OCI-LY3 (cell line): ENCODE data around the gene HOXA1.

Experiments used
- H2AFZ ChIP-seq: fragments of 200-600, 300-600 bp; shearing (Covaris generic); 2 replicates; pipeline ENCODE4 v1.6.0; 2014; ENCODE audit warnings: antibody characterized with exemption, low read depth, low read length
- H3K27ac ChIP-seq: fragments of 200-600, 300-600 bp; sonication (generic); 2 replicates; pipeline ENCODE4 v1.5.1; 2014; ENCODE audit warnings: mild to moderate bottlenecking, low read length, moderate library complexity, mixed read lengths
- H3K27me3 ChIP-seq: fragments of 200-600, 300-600 bp; sonication (generic); 2 replicates; pipeline ENCODE4 v1.6.1; 2014; ENCODE audit warnings: low read depth, low read length, mixed read lengths
- H3K36me3 ChIP-seq: fragments of 200-600, 300-600 bp; sonication (generic); replicated peaks from 2 replicates; pipeline ENCODE3; 2014; ENCODE audit warnings: low read depth, low read length, mixed read lengths
- H3K4me1 ChIP-seq: fragments of 300-600, 200-600 bp; sonication (generic); 2 replicates; pipeline ENCODE4 v1.6.1; 2014; ENCODE audit warnings: low read length, mixed read lengths
- H3K4me2 ChIP-seq: fragments of 200-600, 300-600 bp; sonication (generic); 2 replicates; pipeline ENCODE4 v1.6.1; 2014; ENCODE audit warnings: low read length, mixed read lengths
- H3K4me3 ChIP-seq: fragments of 300-600, 200-600 bp; sonication (generic); 2 replicates; pipeline ENCODE4 v1.5.1; 2014; ENCODE audit warnings: antibody characterized with exemption, mild to moderate bottlenecking, low read length, moderate library complexity
- H3K79me2 ChIP-seq: fragments of 300-600, 200-600 bp; shearing (Covaris generic); 2 replicates; pipeline ENCODE4 v1.6.1; 2014; ENCODE audit warnings: mild to moderate bottlenecking, low read length, mixed read lengths
- H3K9ac ChIP-seq: fragments of 300-600, 200-600 bp; shearing (Covaris generic); 2 replicates; pipeline ENCODE4 v1.6.0; 2014; ENCODE audit warnings: mild to moderate bottlenecking, low read length, moderate library complexity
- H3K9me3 ChIP-seq: fragments of 200-600, 300-600 bp; shearing (Covaris generic); 2 replicates; pipeline ENCODE4 v1.6.1; 2014; ENCODE audit warnings: low read length, mixed read lengths; ENCODE audit not compliant: insufficient read depth
- H4K20me1 ChIP-seq: fragments of 200-600, 300-600 bp; sonication (generic); 2 replicates; pipeline ENCODE4 v1.6.1; 2016; ENCODE audit warnings: low read length, mixed read lengths; ENCODE audit not compliant: insufficient read depth
- EZH2phosphoT487 ChIP-seq: fragments of 200-600 bp; shearing (Covaris generic); IDR thresholded peaks from 2 replicates; pipeline ENCODE4 v1.6.1; 2018; ENCODE audit warnings: antibody characterized with exemption, mixed run types, low read depth
- TF ChIP-seq, protein P1 (sequence below): fragments of 200-600, 300-600 bp; sonication (generic); IDR thresholded peaks from 2 replicates; pipeline ENCODE4 v1.5.1; 2014; ENCODE audit warnings: antibody characterized with exemption, low read length, low read depth

Gene HOXA1

DNA sequence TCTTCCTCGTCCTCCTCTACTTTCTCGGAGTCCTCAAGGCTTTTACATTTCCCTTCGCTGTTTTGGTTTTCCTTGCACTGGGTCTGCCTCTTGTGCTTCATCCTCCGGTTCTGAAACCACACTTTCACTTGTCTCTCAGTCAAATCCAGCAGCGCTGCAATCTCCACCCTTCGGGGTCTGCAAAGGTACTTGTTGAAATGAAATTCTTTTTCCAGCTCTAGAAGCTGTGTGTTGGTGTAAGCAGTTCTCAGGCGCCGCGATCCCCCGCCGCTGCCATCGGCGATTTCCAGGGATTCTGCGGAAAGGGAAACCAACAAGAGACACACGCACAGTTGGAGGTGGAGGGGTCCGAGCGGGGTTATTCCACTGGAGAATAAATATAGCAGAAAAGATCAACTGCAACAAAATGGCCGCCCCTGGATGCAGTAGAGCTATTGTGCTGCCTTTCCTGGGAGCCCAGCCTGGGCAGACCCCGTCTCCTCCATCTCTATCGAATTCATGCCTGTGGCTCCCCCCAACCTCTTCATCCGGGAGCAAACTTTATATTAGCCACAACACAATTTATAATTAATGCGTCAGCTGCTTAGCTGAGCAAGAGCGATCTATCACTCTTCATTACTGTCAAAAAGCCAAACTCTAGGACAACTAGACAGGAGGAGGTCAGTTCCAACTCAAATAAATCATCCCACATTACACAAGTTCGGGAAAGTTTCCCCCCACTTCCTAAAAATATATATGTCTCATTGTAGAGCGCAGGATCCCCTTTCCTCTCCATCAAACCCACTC, 5.6 kb upstream of the HOXA1 start:
- Histone ChIP-seq H2AFZ (no peak overlapping the region), H3K9me3 (no peaks in the 10 kb centered on the region), H3K4me1 (peaks cover 15% of the 10 kb centered on the region), H3K79me2 (peaks cover 17% of the 10 kb centered on the region), H3K27me3 (no peaks in the 10 kb centered on the region), H3K36me3 (no peaks in the 10 kb centered on the region), H4K20me1 (no peaks in the 10 kb centered on the region), H3K27ac (no peak overlapping the region), H3K4me3 (no peak overlapping the region), H3K9ac (no peak overlapping the region), H3K4me2 (no peak overlapping the region)
- TF ChIP-seq, protein P1, sequence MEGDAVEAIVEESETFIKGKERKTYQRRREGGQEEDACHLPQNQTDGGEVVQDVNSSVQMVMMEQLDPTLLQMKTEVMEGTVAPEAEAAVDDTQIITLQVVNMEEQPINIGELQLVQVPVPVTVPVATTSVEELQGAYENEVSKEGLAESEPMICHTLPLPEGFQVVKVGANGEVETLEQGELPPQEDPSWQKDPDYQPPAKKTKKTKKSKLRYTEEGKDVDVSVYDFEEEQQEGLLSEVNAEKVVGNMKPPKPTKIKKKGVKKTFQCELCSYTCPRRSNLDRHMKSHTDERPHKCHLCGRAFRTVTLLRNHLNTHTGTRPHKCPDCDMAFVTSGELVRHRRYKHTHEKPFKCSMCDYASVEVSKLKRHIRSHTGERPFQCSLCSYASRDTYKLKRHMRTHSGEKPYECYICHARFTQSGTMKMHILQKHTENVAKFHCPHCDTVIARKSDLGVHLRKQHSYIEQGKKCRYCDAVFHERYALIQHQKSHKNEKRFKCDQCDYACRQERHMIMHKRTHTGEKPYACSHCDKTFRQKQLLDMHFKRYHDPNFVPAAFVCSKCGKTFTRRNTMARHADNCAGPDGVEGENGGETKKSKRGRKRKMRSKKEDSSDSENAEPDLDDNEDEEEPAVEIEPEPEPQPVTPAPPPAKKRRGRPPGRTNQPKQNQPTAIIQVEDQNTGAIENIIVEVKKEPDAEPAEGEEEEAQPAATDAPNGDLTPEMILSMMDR: no peak
- no peak for TF ChIP-seq EZH2phosphoT487

DNA sequence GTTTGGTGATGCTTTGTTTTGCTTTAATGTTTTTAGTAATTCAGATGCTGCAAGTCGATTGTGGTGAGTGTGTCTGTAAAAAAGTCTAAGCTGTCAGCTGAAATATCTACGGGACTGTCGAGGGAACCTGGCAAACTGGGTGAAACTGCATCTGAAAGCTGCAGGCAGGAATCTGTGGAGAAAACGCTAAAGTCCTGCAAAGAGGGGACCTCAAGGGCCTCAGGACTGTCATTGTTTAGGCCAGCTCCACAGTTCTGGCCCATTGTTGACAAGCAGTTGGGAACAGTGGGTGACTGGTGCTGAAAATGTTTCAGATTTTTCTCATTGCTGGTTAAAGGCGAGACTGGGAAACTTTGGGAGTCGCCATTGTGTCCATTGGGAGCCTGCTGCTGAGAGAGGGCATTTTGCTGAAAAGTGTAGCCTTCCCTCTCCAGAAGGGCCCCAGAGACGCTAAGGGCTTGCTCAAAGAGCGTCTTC, 4.9 kb upstream of the HOXA1 start:
- Histone ChIP-seq H3K36me3 (no peaks in the 10 kb centered on the region), H3K4me3 (no peak overlapping the region), H3K27me3 (no peaks in the 10 kb centered on the region), H3K4me2 (no peak overlapping the region), H3K4me1 (peaks cover 15% of the 10 kb centered on the region), H4K20me1 (no peaks in the 10 kb centered on the region), H3K9ac (no peak overlapping the region), H3K27ac (no peak overlapping the region), H3K9me3 (no peaks in the 10 kb centered on the region), H2AFZ (no peak overlapping the region), H3K79me2 (peaks cover 19% of the 10 kb centered on the region)
- TF ChIP-seq, protein P1: no peak
- TF ChIP-seq EZH2phosphoT487: no peak

DNA sequence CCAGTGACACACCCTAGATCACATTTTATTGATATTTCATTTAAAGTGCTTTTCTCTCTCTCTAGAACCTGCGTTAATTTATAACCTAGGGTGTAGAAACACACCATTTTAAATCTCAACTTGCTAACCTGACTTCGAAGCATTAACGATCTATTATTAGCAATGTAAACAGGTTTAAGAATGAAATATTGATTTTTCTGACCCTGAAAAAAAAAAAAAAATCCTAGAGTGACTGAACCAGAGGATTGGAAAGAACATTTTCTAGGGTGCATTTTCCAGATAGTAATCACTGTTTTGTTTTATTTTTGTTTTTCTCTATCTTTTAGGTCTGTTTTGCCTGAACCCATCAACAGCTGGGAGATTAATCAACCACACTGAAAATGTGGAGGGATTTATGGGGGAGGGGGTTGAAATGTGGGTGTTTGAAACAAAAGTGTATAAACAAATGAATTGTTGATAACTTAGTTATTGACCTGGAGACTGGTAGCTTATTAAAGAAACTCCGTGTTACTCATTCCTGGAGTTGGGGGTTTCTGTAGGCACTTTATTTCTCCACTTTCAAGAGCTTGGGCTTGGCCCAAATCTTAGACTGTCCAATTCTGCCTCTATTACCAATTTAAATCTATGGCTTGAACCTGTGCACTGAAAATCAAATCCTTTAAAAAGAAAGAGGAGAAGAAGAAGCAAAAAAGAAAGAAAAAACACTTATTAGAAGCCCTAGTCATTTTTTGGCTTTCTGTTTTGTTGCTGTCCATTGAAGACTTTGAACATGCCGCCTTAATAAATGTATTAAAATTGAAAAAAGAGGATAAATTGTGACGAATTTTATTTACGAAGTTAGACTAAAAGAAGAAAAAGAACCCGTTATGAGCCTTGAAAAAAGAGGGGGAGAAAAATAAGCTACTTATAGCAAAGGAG, 3.9 kb upstream of the HOXA1 start:
- Histone ChIP-seq H4K20me1 (no peaks in the 10 kb centered on the region), H3K9me3 (no peaks in the 10 kb centered on the region), H3K9ac (no peak overlapping the region), H3K27me3 (no peaks in the 10 kb centered on the region), H3K4me1 (peaks cover 20% of the 10 kb centered on the region), H3K36me3 (no peaks in the 10 kb centered on the region), H3K4me3 (no peak overlapping the region), H3K4me2 (no peak overlapping the region; the same call in 1 of the 2 replicates), H3K79me2 (peaks cover 19% of the 10 kb centered on the region), H3K27ac (no peak overlapping the region), H2AFZ (no peak overlapping the region)
- TF ChIP-seq EZH2phosphoT487: no peak
- TF ChIP-seq, protein P1: no peak
